Memory B cell (primary cell): ENCODE data around the gene DENND4B.
A peak's percentile ranks its signal among the peaks of the same experiment; 100 is the strongest.
"Not testable (repeated sequence)": the region's sequence is repeated elsewhere in the genome, so short reads cannot be mapped to it uniquely, and the experiment has no call there.

Experiments used
- ATAC-seq: fragments of 150-1000 bp; cut with Tn5 transposase; 2 replicates; pipeline ENCODE4 v1.10.0; 2021; ENCODE audit warnings: low read depth, mild to moderate bottlenecking, moderate library complexity
- DNase-seq, 2 donors: peaks; one replicate each; pipeline ENCODE4 v3.0.0; 2022; ENCODE audit warnings: low spot score in 2 of 2
- H3K27ac Mint-ChIP-seq: one replicate; pipeline ENCODE4 v1.8.0; 2022; ENCODE audit warnings: mild to moderate bottlenecking, moderate library complexity, mixed read lengths
- H3K27me3 Mint-ChIP-seq: one replicate; pipeline ENCODE4 v1.8.0; 2022; ENCODE audit warnings: mixed read lengths
- H3K36me3 Mint-ChIP-seq: one replicate; pipeline ENCODE4 v1.8.0; 2022; ENCODE audit warnings: mild to moderate bottlenecking, mixed read lengths
- H3K4me1 Mint-ChIP-seq: one replicate; pipeline ENCODE4 v1.8.0; 2022; ENCODE audit warnings: mixed read lengths
- H3K4me3 Mint-ChIP-seq: one replicate; pipeline ENCODE4 v1.8.0; 2022; ENCODE audit warnings: mild to moderate bottlenecking, moderate library complexity, mixed read lengths
- H3K9me3 Mint-ChIP-seq: one replicate; pipeline ENCODE4 v1.8.0; 2022; ENCODE audit warnings: mixed read lengths

DENND4B gene, protein sequence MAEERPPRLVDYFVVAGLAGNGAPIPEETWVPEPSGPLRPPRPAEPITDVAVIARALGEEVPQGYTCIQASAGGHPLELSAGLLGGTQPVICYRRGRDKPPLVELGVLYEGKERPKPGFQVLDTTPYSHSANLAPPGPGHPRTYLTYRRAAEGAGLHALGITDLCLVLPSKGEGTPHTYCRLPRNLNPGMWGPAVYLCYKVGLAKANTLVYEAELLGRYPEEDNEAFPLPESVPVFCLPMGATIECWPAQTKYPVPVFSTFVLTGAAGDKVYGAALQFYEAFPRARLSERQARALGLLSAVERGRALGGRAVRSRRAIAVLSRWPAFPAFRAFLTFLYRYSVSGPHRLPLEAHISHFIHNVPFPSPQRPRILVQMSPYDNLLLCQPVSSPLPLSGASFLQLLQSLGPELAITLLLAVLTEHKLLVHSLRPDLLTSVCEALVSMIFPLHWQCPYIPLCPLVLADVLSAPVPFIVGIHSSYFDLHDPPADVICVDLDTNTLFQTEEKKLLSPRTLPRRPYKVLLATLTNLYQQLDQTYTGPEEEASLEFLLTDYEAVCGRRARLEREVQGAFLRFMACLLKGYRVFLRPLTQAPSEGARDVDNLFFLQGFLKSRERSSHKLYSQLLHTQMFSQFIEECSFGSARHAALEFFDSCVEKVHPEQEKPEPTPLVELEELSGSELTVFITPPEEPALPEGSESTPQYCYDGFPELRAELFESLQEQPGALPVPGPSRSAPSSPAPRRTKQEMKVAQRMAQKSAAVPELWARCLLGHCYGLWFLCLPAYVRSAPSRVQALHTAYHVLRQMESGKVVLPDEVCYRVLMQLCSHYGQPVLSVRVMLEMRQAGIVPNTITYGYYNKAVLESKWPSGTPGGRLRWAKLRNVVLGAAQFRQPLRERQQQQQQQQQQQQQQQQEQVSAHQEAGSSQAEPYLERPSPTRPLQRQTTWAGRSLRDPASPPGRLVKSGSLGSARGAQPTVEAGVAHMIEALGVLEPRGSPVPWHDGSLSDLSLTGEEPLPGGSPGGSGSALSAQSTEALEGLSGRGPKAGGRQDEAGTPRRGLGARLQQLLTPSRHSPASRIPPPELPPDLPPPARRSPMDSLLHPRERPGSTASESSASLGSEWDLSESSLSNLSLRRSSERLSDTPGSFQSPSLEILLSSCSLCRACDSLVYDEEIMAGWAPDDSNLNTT (N-terminal part only)

DNA sequence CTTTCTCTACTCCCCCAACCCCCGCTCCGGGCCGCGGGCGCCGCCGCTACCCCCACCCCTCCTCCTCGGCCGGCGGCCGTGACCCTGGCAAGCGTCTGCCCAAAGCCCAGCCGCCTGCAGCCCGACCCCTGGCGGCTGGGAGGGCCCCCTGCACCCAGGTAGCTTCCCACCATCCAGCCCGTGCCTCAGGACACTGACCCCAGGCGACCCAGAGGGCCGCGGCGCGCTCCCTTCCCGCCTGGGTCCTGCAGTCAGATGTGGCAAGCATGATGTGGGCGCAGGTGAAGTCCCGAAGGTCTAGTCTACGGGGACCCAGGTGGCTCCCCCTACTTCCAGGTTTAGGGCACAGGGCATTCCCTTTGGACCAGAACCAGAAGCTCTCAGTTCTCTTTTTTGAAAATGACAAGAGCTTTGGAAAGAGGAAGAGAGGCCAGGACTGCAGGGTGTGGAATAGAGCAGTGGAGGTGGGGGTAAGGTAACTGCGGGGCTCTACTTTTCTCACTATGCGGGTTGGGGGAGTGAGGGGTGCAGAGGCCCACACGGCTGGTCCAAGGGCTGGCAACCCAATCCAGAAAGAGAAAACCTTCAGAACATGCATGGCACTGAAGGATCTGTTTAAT is at the start of gene DENND4B:
Gene DENND4B, minus strand, starts transcription at position 97 of the 620 bp plus-strand sequence. CDS start 2,344 bp downstream, outside the sequence.
- peak; percentile 73 to 77 for DNase-seq
- H3K27me3 Mint-ChIP-seq, result no peaks in the 10 kb centered on the region
- ATAC-seq, result peak; percentile 42
- H3K4me3 Mint-ChIP-seq, result peak within 1 kb of the TSS; percentile 97
- no peaks in the 10 kb centered on the region for H3K9me3 Mint-ChIP-seq
- peaks cover 44% of the 10 kb centered on the region for H3K4me1 Mint-ChIP-seq
- peaks cover 35% of the 10 kb centered on the region for H3K36me3 Mint-ChIP-seq
- H3K27ac Mint-ChIP-seq, result peak within 1 kb of the TSS; percentile 98

DNA sequence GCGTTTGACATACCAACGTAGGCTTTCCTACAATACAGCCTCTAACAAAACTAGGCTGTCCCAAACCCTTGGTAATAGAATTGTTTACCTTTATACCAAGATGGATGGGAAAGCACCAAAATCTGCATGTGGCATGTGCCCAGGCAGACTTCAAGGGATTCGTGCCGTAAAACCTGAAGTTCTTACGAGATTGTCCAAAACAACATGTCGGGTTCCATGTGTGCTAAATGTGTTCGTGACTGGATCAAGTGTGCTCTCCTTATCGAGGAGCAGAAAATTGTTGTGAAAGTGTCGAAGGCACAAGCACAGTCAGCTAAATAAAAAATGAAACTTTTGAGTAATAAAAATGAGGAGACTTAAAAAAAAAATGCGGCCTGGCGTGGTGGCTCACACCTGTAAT is 49.1 kb upstream of the DENND4B start:
- no peak overlapping the region for H3K4me3 Mint-ChIP-seq
- H3K27ac Mint-ChIP-seq, result no peak overlapping the region

DNA sequence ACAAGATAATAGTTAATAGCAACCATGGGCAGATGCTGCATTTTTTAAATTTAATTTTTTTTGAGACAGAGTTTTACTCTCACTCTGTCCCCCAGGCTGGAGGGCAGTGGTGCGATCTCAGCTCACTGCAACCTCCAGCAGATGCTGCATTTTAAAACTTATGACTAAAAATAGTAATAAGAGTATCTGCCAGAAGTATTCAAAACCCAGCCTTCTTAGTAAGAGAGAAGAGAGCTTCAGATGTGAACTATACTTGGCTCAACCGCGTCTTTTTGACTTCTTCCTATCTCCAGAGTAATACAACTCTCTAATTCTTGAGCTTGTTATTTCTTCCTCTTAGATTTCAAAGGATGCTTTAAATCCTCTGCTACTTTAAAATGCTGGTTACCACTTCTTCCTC is 48.7 kb upstream of the DENND4B start:
- Mint-ChIP-seq H3K27ac (no peak overlapping the region), H3K4me1 (peaks cover 17% of the 10 kb centered on the region), H3K27me3 (no peaks in the 10 kb centered on the region), H3K36me3 (peaks cover 31% of the 10 kb centered on the region), H3K9me3 (no peaks in the 10 kb centered on the region), H3K4me3 (no peak overlapping the region)
- no peak for DNase-seq
- ATAC-seq, result no peak

More for the DNA sequence above, 49.1 kb upstream of the DENND4B start:
- ATAC-seq (no peak), DNase-seq (no peak)
- Mint-ChIP-seq H3K27me3 (no peaks in the 10 kb centered on the region), H3K36me3 (peaks cover 29% of the 10 kb centered on the region), H3K4me1 (peaks cover 12% of the 10 kb centered on the region), H3K9me3 (no peaks in the 10 kb centered on the region)

DNA sequence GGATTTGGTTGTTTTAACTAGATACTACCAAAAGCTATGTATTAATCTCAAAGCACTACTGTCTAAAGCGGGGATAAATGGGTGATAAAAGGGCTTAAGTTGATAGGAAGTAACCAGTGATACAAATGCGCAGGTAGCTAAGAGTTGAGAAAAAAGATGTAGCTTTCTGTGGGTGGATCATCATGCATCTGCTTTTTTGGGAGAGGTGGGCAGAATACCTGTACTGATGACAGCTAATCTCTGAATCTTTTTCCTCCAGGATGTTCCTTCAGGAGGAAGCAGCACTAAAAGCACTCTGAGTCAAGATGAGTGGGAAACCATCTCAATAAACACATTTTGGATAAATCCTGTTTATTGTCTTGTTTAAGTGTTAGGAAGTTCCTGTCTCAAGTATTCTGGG is 45.3 kb upstream of the DENND4B start:
- Mint-ChIP-seq H3K4me1 (peaks cover 22% of the 10 kb centered on the region), H3K9me3 (no peaks in the 10 kb centered on the region), H3K27ac (peak overlapping the region; percentile 100), H3K27me3 (no peaks in the 10 kb centered on the region), H3K4me3 (peak overlapping the region; percentile 98), H3K36me3 (peaks cover 31% of the 10 kb centered on the region)
- DNase-seq (no peak), ATAC-seq (no peak)

DNA sequence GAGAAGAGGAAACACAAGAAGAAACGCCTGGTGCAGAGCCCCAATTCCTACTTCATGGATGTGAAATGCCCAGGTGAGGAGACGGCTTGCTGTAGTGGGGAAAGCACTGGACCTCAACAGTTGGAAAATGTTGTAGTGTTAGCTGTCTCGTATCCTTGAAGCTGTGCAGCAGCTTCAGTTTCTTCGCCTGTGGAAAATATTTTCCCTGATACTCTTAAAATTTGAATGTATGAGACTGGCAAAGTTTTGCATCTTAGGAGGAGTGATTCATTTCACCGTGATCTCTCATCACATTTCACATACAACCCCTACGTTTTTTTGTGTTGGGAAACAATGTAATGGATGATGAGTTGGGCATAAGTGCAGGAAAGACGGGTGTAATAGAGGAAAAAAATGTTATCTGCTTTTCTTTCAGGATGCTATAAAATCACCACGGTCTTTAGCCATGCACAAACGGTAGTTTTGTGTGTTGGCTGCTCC is 44.7 kb upstream of the DENND4B start:
- ATAC-seq, result no peak
- H3K36me3 Mint-ChIP-seq, result peaks cover 30% of the 10 kb centered on the region

DNA sequence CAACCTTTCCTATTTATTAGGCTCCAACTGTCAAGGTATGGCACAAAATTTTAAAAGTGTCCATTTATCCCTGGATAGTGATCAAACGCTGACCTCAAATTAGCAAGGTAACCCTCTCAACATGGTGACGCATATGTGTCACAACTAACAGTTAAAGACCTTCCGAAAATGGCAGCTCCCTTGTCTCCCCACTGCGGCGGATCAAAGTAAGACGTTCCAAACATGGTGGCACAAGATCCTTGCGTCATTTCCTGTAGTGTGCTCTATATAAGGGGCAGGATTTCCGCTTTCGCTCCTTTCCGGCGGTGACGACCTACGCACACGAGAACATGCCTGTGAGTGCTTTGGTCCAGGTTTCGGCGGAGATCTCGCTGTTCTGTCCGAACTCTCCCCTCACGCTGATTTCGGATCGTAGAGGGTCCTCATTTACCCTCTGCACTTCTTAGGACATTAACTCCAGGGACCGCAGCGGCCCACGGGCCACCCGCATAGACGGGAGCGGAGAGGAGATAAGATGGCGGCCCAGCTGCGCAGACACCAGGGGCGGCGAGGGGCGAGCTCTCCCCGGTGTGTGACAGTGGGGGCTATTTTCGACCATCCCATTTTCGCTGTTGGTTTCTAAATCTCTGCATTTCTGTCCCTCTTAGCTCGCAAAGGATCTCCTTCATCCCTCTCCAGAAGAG is 44.1 kb upstream of the DENND4B start, which contains the start of gene RPS27:
Gene RPS27, plus strand, starts transcription at position 295 of the 683 bp plus-strand sequence. Its CDS starts 35 bp downstream, at position 330.
- H3K27me3 Mint-ChIP-seq, result no peaks in the 10 kb centered on the region
- ATAC-seq (peak; percentile 84), DNase-seq (peak; percentile 85 to 91)
- H3K4me3 Mint-ChIP-seq, result peak within 1 kb of the TSS; percentile 98
- H3K27ac Mint-ChIP-seq, result peak within 1 kb of the TSS; percentile 100
- peaks cover 29% of the 10 kb centered on the region for H3K4me1 Mint-ChIP-seq
- peaks cover 28% of the 10 kb centered on the region for H3K36me3 Mint-ChIP-seq
- H3K9me3 Mint-ChIP-seq, result no peaks in the 10 kb centered on the region

More for the DNA sequence above, 44.7 kb upstream of the DENND4B start:
- Mint-ChIP-seq H3K4me1 (peaks cover 25% of the 10 kb centered on the region), H3K4me3 (peak overlapping the region; percentile 98), H3K27ac (peak overlapping the region; percentile 100), H3K27me3 (no peaks in the 10 kb centered on the region), H3K9me3 (no peaks in the 10 kb centered on the region)
- no peak for DNase-seq

DNA sequence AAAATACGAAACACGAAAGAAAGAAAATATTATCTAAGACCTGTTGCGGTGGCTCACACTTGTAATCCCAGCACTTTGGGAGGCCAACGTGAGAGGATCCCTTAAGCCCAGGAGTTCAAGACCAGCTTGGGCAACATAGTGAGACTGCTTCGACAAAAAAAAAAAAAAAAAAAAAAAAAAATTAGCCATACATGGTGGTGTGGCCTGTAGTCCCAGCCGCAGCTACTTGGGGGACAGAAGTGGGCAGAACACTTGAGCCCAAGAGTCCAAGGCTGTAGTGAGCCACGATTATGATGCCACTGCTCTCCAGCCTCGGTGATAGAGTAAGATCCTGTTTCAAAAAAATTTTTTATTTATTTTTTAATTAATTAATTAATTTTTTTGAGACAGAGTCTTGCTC is 41.1 kb upstream of the DENND4B start:
- ATAC-seq (no peak), DNase-seq (no peak)
- no peak overlapping the region for H3K4me3 Mint-ChIP-seq
- peaks cover 29% of the 10 kb centered on the region for H3K4me1 Mint-ChIP-seq
- peaks cover 2% of the 10 kb centered on the region for H3K27me3 Mint-ChIP-seq
- H3K36me3 Mint-ChIP-seq, result peaks cover 15% of the 10 kb centered on the region
- H3K9me3 Mint-ChIP-seq, result no peaks in the 10 kb centered on the region
- peak overlapping the region; percentile 94 for H3K27ac Mint-ChIP-seq

DNA sequence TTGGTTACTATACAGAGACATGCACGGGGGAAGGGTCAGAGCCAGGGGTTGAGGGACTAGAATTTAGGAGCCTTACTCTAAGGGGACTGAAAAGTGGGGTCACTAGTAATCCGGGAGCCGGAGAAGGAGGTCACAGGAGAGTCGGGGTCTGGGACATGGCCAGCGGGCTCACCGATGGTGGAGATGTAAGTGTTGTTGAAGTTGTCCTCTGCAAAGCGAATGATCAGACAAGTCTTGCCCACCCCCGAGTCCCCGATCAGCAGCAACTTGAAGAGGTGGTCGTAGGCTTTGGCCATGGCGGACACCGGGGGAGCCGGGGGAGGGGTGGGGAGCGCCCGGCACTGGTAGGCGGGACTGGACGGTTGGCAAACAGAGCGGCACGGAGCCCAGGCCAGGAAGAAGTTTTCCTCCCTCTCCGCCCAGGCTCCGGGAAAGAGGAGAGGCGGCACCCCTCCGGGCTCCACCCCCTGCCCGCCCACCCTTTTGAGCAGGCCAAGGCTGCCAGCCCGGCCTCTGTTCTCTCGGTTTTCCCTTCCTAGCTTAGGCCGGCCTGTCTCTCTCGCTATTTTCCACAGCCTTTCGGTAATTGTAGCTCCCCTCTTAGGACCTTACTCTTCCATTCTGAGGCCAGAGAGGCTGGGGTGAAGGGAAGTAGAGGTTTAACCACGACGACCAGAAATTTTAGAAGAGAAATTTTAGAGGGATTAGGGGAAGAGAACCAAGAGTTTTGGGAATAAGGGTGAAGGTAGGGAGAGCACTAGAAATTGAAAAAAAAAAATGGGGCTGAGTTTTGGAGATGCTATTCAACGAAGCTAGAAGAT is 39.6 kb upstream of the DENND4B start, which contains the start of gene RAB13:
Gene RAB13, minus strand, starts transcription at position 399 of the 821 bp plus-strand sequence. Its CDS starts 103 bp downstream, at position 296.
- no peaks in the 10 kb centered on the region for H3K9me3 Mint-ChIP-seq
- peaks cover 4% of the 10 kb centered on the region for H3K36me3 Mint-ChIP-seq
- H3K4me3 Mint-ChIP-seq, result peak within 1 kb of the TSS; percentile 74
- ATAC-seq, result no peak
- peaks cover 2% of the 10 kb centered on the region for H3K27me3 Mint-ChIP-seq
- DNase-seq, result no peak
- peaks cover 19% of the 10 kb centered on the region for H3K4me1 Mint-ChIP-seq
- H3K27ac Mint-ChIP-seq, result peak within 1 kb of the TSS; percentile 94

DNA sequence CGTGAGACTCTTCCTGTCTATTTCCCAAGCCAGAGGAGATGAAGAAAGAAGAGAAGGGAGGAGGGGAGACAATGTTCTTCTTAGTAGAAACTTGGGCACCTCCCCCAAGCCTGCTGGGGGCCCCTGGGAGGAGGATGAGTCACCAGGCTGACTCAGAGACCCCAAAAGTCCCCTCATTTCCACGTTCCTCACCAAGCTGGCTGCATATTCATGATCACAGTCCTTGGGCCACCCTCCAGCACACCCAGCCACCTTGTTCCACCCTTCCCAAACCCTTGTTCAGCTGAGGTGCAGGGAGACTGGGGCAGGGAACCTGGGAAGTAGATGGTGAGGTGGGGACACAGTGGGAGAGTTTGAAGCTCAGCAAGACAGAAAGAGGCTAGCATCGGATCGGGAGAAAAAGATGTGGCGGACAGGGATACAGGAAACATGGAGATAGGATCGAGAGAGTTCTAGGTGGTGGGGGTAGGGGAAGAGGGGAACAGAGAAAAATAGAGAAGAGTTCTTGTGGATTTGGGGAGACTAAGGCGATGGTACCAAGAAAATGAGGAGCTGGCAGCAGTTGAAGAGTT is 38.9 kb upstream of the DENND4B start:
- DNase-seq (no peak), ATAC-seq (no peak)
- H3K4me3 Mint-ChIP-seq, result peak overlapping the region; percentile 58
- peaks cover 2% of the 10 kb centered on the region for H3K27me3 Mint-ChIP-seq
- H3K36me3 Mint-ChIP-seq, result no peaks in the 10 kb centered on the region
- H3K27ac Mint-ChIP-seq, result peak overlapping the region; percentile 15
- peaks cover 17% of the 10 kb centered on the region for H3K4me1 Mint-ChIP-seq
- H3K9me3 Mint-ChIP-seq, result no peaks in the 10 kb centered on the region

DNA sequence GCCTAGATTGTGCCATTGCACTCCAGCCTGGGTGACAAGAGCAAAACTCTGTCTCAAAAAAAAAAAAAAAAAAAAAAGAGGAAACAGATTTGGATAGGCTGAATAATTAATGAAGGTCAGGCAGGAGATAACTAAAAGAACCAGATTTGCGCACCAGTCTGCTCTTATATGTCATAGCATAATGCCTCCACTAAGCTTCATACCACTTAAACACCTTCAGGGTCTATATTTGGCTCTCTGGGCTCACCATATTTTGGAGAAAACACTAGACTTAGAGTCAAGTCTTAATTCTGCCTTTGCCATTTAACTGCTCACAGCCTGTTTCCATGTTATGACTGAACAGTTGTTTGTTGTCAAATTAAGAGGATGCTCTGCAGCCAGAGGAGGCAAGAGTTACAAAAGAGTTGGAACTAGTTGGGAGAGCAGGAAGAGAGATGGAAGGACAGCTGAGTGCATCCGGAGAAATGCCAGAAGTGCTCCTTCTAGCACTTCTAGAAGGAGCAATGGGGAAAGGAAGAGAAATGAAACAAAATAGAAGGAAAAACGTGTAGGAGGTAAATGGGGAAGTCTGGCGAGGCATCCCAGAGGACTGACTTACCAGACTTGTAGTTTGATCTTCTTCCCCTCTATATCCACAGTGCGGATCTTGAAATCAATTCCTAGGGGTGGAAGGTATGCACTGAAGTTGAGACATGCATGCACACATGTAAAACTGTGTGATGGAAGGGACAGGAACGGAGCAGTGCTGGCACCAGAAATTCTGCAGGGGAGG is 37.8 kb upstream of the DENND4B start:
- ATAC-seq (no peak), DNase-seq (no peak)
- peaks cover 13% of the 10 kb centered on the region for H3K4me1 Mint-ChIP-seq
- H3K27ac Mint-ChIP-seq, result no peak overlapping the region
- no peaks in the 10 kb centered on the region for H3K9me3 Mint-ChIP-seq
- peaks cover 2% of the 10 kb centered on the region for H3K27me3 Mint-ChIP-seq
- H3K36me3 Mint-ChIP-seq, result no peaks in the 10 kb centered on the region
- H3K4me3 Mint-ChIP-seq, result no peak overlapping the region

DNA sequence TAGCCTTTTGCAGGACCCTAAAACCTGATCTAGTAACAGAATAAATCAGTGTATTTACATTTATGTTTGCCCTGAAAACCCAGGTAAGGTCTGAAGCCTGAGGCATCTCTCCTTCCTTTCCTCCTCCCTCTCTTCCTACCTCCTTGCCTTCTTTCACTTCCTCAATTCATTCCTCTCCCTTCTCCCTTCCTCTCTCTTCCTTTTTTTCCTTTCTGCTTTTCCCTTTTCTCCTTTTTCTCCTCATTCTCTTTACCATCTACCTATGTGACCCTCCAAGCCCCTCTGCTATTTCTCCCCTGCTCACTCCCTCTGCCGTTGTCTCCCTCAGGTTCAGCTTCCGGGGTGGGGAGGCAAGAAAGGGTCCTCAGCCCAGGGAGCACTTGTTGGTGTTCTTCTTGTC is 35.2 kb upstream of the DENND4B start:
- not testable (repeated sequence) for H3K27me3 Mint-ChIP-seq, ATAC-seq, H3K27ac Mint-ChIP-seq, H3K4me3 Mint-ChIP-seq, H3K9me3 Mint-ChIP-seq, H3K36me3 Mint-ChIP-seq, DNase-seq
- H3K4me1 Mint-ChIP-seq, result peaks cover 20% of the 10 kb centered on the region
